HCT116 (cell line): ENCODE results near the gene ACAT1. TPM values are rescaled to one million over a fixed set of nuclear protein-coding genes. Genes with fewer than 3 reads are reported as not detected.
"Not testable (repeated sequence)": the region's sequence is repeated elsewhere in the genome, so short reads cannot be mapped to it uniquely, and the experiment has no call there.

Experiments used
- ATAC-seq: fragments of 200-7000 bp; cut with Tn5 transposase; 2 replicates; pipeline ENCODE4 v1.9.1; 2020; ENCODE audit warnings: mild to moderate bottlenecking, moderate library complexity
- BruUV-seq: library from RNA; stranded (reverse); fragments of 400-500 nt; replicated peaks from 2 replicates; lab custom pipeline; 2021; lab: Mats Ljungman, UMichigan
- CTCF ChIA-PET: fragments of 300-600 bp; sonication (Branson Sonifier 250); formaldehyde crosslinking; loops from one replicate; lab custom pipeline; 2021; ENCODE audit warnings: antibody characterized with exemption; lab: Charles Lee
- POLR2A ChIA-PET: fragments of 300-600, 350-600 bp; sonication (Branson Sonifier 250); formaldehyde crosslinking; loops from one replicate; lab custom pipeline; 2021; ENCODE audit warnings: antibody characterized with exemption; lab: Charles Lee
- RAD21 ChIA-PET, 2 experiments: fragments of 300-600 bp; sonication (Branson Sonifier 250); formaldehyde crosslinking; loops; one replicate each; lab custom pipeline; 2023; ENCODE audit warnings: low total read pairs in 2 of 2; ENCODE audit not compliant: uncharacterized antibody in 2 of 2, unreplicated experiment in 2 of 2, low non-redundant PET in 1 of 2; lab: Charles Lee
- DNase-seq: peaks from one replicate; pipeline ENCODE4 v3.0.0-alpha.2; 2010; ENCODE audit warnings: low read depth, low spot score
- H2AFZ ChIP-seq: fragments of 200-600 bp; shearing (Covaris generic), sonication (generic); 2 replicates; pipeline ENCODE4 v1.6.1; 2017; ENCODE audit warnings: low read depth, mixed run types, mixed read lengths, antibody characterized with exemption, low read length; ENCODE audit not compliant: poor library complexity, severe bottlenecking
- H3K27ac ChIP-seq: 2 replicates; pipeline ENCODE4 v1.5.1; 2012; ENCODE audit warnings: low read depth, low read length
- H3K27me3 ChIP-seq: fragments of 200-600 bp; sonication (generic); 2 replicates; pipeline ENCODE4 v1.6.1; 2016; ENCODE audit warnings: mixed run types, low read length, mixed read lengths; ENCODE audit not compliant: insufficient read depth
- H3K36me3 ChIP-seq, 2 experiments: fragments of 200-500 bp in 1 of 2; fragments of 200-600 bp in 1 of 2; sonication (Bioruptor generic) in 1 of 2; sonication (generic) in 1 of 2; 2 replicates each; pipeline versions ENCODE4 v1.5.1 to v1.6.1; 2014 to 2016; ENCODE audit warnings: low read length in 2 of 2, inconsistent platforms in 1 of 2, mixed read lengths in 1 of 2, mixed run types in 1 of 2; ENCODE audit not compliant: insufficient read depth in 2 of 2, control insufficient read depth in 1 of 2
- H3K4me1 ChIP-seq, 2 experiments: fragments of 200-600 bp in 1 of 2; sonication (generic) in 1 of 2; 2 replicates each; pipeline versions ENCODE4 v1.5.1 to v1.6.1; 2012 to 2017; ENCODE audit warnings: low read length in 2 of 2, inconsistent platforms in 1 of 2, mild to moderate bottlenecking in 1 of 2, mixed read lengths in 1 of 2, mixed run types in 1 of 2, moderate library complexity in 1 of 2; ENCODE audit not compliant: insufficient read depth in 2 of 2, control insufficient read depth in 1 of 2
- H3K4me2 ChIP-seq: fragments of 200-600 bp; sonication (generic); 2 replicates; pipeline ENCODE4 v1.6.1; 2017; ENCODE audit warnings: mixed run types, low read length, mixed read lengths
- H3K4me3 ChIP-seq, 2 experiments: fragments of 200-600 bp in 1 of 2; sonication (generic) in 1 of 2; replicated peaks in 1 of 2; 2 replicates each; pipeline ENCODE4 v1.5.1; 2011 to 2016; ENCODE audit warnings: low read length in 2 of 2, control low read depth in 1 of 2, low read depth in 1 of 2, mild to moderate bottlenecking in 1 of 2, mixed read lengths in 1 of 2, mixed run types in 1 of 2
- H3K79me2 ChIP-seq: fragments of 200-600 bp; sonication (generic); 2 replicates; pipeline ENCODE4 v1.6.1; 2017; ENCODE audit warnings: mild to moderate bottlenecking, mixed run types, low read length, moderate library complexity, mixed read lengths; ENCODE audit not compliant: insufficient read depth
- H3K9ac ChIP-seq: fragments of 200-600 bp; sonication (generic); 2 replicates; pipeline ENCODE4 v1.6.1; 2016; ENCODE audit warnings: low read length, mixed read lengths
- H3K9me2 ChIP-seq: fragments of 200-600 bp; sonication (generic), shearing (Covaris generic); 2 replicates; pipeline ENCODE4 v1.6.1; 2017; ENCODE audit warnings: mixed run types, mild to moderate bottlenecking, moderate library complexity; ENCODE audit not compliant: insufficient read depth
- H3K9me3 ChIP-seq, 2 experiments: fragments of 200-500 bp in 1 of 2; fragments of 200-600 bp in 1 of 2; sonication (Bioruptor generic) in 1 of 2; sonication (generic) in 1 of 2; 2 replicates each; pipeline ENCODE4 v1.6.1; 2014 to 2017; ENCODE audit warnings: low read length in 2 of 2, mixed read lengths in 2 of 2, inconsistent platforms in 1 of 2, low read depth in 1 of 2, mild to moderate bottlenecking in 1 of 2, mixed run types in 1 of 2, moderate library complexity in 1 of 2; ENCODE audit not compliant: control insufficient read depth in 1 of 2, insufficient read depth in 1 of 2
- H4K20me1 ChIP-seq: fragments of 200-600 bp; sonication (generic), shearing (Covaris generic); 2 replicates; pipeline ENCODE4 v1.6.1; 2017; ENCODE audit warnings: mixed run types, mild to moderate bottlenecking, moderate library complexity; ENCODE audit not compliant: insufficient read depth
- CBX3 ChIP-seq: IDR thresholded peaks from 2 replicates; pipeline ENCODE4 v1.6.1; 2012; ENCODE audit warnings: low read depth
- CEBPB ChIP-seq: IDR thresholded peaks from 2 replicates; pipeline ENCODE4 v1.6.1; 2012; ENCODE audit warnings: low read depth
- EZH2 ChIP-seq: fragments of 200-600 bp; sonication (generic); IDR thresholded peaks from 2 replicates; pipeline ENCODE4 v1.6.1; 2017; ENCODE audit warnings: antibody characterized with exemption, mixed run types
- FOSL1 ChIP-seq: IDR thresholded peaks from 2 replicates; pipeline ENCODE4 v1.6.1; 2012; ENCODE audit warnings: low read depth
- JUND ChIP-seq: IDR thresholded peaks from 2 replicates; pipeline ENCODE4 v1.6.1; 2012
- POLR2AphosphoS5 ChIP-seq: IDR thresholded peaks from 2 replicates; pipeline ENCODE4 v1.6.1; 2011; ENCODE audit warnings: mild to moderate bottlenecking, low read depth, low read length, moderate library complexity
- SIN3A ChIP-seq: IDR thresholded peaks from 2 replicates; pipeline ENCODE4 v1.6.1; 2012; ENCODE audit warnings: low read depth
- SP1 ChIP-seq: IDR thresholded peaks from 2 replicates; pipeline ENCODE4 v1.6.1; 2012; ENCODE audit warnings: low read depth
- SRF ChIP-seq: IDR thresholded peaks from 2 replicates; pipeline ENCODE4 v1.6.1; 2012; ENCODE audit warnings: low read depth
- TCF7L2 ChIP-seq: IDR thresholded peaks from 2 replicates; pipeline ENCODE4 v1.7.0; 2011; ENCODE audit warnings: borderline replicate concordance, inconsistent platforms; ENCODE audit not compliant: insufficient read depth, insufficient read length; ENCODE audit errors: extremely low read depth
- YY1 ChIP-seq: IDR thresholded peaks from 2 replicates; pipeline ENCODE4 v1.6.1; 2011; ENCODE audit warnings: low read length, low read depth, moderate library complexity, mild to moderate bottlenecking; ENCODE audit not compliant: insufficient replicate concordance; ENCODE audit errors: extremely low read depth
- intact Hi-C: fragments of 100-400 bp; cut with micrococcal nuclease; formaldehyde crosslinking; loops from 2 replicates; pipeline ENCODE4 v1.10.0; 2022
- total RNA-seq: library from RNA; stranded (reverse); gene quantifications from one replicate; pipeline ENCODE4 v1.2.1, GENCODE V29; 2021; ENCODE audit not compliant: unreplicated experiment
- TF ChIP-seq, protein P1 (sequence below): IDR thresholded peaks from 2 replicates; pipeline ENCODE4 v1.6.1; 2011; ENCODE audit warnings: mild to moderate bottlenecking, low read length, moderate library complexity; ENCODE audit not compliant: insufficient replicate concordance; ENCODE audit errors: extremely low read depth

Gene ACAT1
- total RNA-seq, 1 experiment from 2014 or later, result 83.8 TPM

DNA sequence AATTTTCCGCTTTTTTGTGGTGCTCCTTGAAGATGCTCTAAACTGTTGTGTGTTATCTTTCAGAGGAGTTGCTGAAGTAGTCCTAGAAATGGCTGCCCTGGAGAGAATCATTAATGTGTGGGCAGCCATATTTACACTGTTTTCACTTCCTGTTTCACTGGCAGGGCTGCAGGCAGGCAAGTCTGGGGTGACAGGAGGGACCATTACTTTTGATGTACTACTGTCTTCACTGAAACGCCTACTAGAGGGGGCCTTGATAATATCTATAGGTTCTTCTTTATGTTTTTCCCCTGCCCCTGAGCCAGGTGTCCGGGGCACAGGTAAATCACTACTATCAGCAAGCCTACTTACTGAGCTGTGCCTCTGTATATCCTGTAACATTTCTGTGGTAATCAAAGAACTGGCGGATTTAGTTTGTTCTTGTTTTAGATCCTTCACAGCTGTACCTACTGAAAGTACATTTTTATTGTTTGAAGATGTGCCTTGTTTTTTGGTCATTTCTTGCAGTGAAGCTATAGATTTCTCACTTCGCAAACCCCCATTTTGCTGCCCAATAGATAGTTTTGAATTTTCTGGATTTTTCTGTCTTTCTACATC, 39.7 kb downstream of the ACAT1 start:
- Histone ChIP-seq H3K4me3 (no peak overlapping the region), H3K9me3 (no peaks in the 10 kb centered on the region), H3K4me2 (no peak overlapping the region), H3K9ac (no peak overlapping the region), H3K9me2 (no peaks in the 10 kb centered on the region), H3K79me2 (no peaks in the 10 kb centered on the region), H3K36me3 (peaks cover 9 to 31% of the 10 kb centered on the region in 2 experiments; a peak in 3 of 4 replicates), H3K27ac (no peak overlapping the region), H3K4me1 (no peaks in the 10 kb centered on the region), H2AFZ (no peak overlapping the region), H4K20me1 (no peaks in the 10 kb centered on the region), H3K27me3 (no peaks in the 10 kb centered on the region)
- DNase-seq, result no peak
- RAD21 ChIA-PET, result no interaction called here
- no peak for ATAC-seq
- TF ChIP-seq SRF (no peak), SP1 (no peak), SIN3A (no peak), CEBPB (no peak), TCF7L2 (no peak), CBX3 (no peak), JUND (no peak), EZH2 (no peak), YY1 (no peak), FOSL1 (no peak), POLR2AphosphoS5 (no peak)
- TF ChIP-seq, protein P1, sequence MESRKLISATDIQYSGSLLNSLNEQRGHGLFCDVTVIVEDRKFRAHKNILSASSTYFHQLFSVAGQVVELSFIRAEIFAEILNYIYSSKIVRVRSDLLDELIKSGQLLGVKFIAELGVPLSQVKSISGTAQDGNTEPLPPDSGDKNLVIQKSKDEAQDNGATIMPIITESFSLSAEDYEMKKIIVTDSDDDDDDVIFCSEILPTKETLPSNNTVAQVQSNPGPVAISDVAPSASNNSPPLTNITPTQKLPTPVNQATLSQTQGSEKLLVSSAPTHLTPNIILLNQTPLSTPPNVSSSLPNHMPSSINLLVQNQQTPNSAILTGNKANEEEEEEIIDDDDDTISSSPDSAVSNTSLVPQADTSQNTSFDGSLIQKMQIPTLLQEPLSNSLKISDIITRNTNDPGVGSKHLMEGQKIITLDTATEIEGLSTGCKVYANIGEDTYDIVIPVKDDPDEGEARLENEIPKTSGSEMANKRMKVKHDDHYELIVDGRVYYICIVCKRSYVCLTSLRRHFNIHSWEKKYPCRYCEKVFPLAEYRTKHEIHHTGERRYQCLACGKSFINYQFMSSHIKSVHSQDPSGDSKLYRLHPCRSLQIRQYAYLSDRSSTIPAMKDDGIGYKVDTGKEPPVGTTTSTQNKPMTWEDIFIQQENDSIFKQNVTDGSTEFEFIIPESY, result no peak
- intact Hi-C loops, result no loop called here
- BruUV-seq, result TSS peak; percentile 39
- POLR2A ChIA-PET, result no interaction called here
- CTCF ChIA-PET, result no interaction called here

DNA sequence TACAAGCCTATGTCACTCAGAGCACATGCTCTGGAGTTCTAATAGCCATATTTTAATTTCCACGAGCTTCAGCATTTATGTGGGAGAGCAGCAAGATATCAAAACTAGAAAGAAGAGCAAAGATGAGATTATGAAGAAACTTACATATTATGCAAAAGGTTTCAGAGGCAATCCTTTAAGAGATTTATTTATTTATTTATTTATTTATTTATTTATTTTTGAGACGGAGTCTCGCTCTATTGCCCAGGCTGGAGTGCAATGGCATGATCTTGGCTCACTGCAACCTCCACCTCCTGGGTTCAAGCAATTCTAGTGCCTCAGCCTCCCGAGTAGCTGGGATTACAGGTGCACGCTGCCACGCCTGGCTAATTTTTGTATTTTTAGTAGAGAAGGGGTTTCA, 41.5 kb downstream of the ACAT1 start:
- DNase-seq, POLR2A ChIA-PET, CTCF ChIA-PET, H3K4me2 ChIP-seq, H3K9me3 ChIP-seq, H3K27me3 ChIP-seq, ATAC-seq, H3K27ac ChIP-seq, H3K79me2 ChIP-seq, BruUV-seq, RAD21 ChIA-PET, H3K9ac ChIP-seq, H3K4me3 ChIP-seq, H2AFZ ChIP-seq, H4K20me1 ChIP-seq, H3K4me1 ChIP-seq, intact Hi-C loops, H3K9me2 ChIP-seq: not testable (repeated sequence)
- peaks cover 18 to 40% of the 10 kb centered on the region in 2 experiments for H3K36me3 ChIP-seq
